HEK293T (cell line): Measurements from ENCODE around the gene CARD11.

Experiments used
- ARNT ChIP-seq: fragments of 450-650 bp; IDR thresholded peaks from 2 replicates; pipeline ENCODE4 v1.6.1; 2017; ENCODE audit warnings: mild to moderate bottlenecking
- ELF4 ChIP-seq: fragments of 450-650 bp; IDR thresholded peaks from 2 replicates; pipeline ENCODE4 v1.6.1; 2017; ENCODE audit warnings: antibody characterized with exemption
- FOXA1 ChIP-seq: fragments of 450-650 bp; IDR thresholded peaks from 2 replicates; pipeline ENCODE4 v1.6.1; 2016; ENCODE audit warnings: mild to moderate bottlenecking
- SP1 ChIP-seq: fragments of 450-650 bp; IDR thresholded peaks from 2 replicates; pipeline ENCODE4 v1.6.1; 2017
- TARDBP ChIP-seq: fragments of 450-650 bp; IDR thresholded peaks from 2 replicates; pipeline ENCODE4 v1.6.1; 2016
- ZNF384 ChIP-seq: fragments of 450-650 bp; IDR thresholded peaks from 2 replicates; pipeline ENCODE4 v1.6.1; 2016

DNA sequence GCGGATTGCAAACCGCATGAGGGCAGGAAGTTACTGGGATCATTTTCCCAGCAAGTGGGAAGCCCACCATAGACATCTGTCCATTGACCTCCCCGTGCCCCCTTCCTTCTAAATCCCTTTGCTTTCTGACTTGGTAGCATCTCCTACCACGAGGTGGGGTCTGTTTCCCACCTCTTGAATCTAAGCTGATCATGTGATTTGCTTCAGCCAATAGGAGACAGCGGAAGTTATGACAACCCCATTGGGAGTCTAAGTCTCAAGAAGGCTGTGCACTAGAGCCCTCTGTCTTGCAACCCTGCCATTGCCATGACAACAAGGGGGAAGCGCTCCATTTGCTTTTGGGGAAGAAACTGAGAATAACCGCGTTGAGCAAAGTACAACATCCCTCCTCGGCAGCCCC lies 39.2 kb upstream of the CARD11 start:
- TF ChIP-seq SP1: no peak
- no peak for TF ChIP-seq ZNF384
- no peak for TF ChIP-seq FOXA1
- TF ChIP-seq ELF4: no peak
- no peak for TF ChIP-seq ARNT
- no peak for TF ChIP-seq TARDBP
